GM15510 (cell line): ENCODE results near the gene ARL6.

Experiments
- POLR2A ChIP-seq: IDR thresholded peaks from 3 replicates; pipeline ENCODE4 v1.6.1; 2011; ENCODE audit warnings: borderline replicate concordance; ENCODE audit not compliant: insufficient read length; ENCODE audit errors: extremely low read depth

The ARL6 gene

GRCh38 chr3:97810779-97811390 is 46.3 kb downstream of the ARL6 start:
- TF ChIP-seq POLR2A = no peak

GRCh38 chr3:97815149-97815917 is 50.8 kb downstream of the ARL6 start:
- TF ChIP-seq POLR2A = no peak

DNA sequence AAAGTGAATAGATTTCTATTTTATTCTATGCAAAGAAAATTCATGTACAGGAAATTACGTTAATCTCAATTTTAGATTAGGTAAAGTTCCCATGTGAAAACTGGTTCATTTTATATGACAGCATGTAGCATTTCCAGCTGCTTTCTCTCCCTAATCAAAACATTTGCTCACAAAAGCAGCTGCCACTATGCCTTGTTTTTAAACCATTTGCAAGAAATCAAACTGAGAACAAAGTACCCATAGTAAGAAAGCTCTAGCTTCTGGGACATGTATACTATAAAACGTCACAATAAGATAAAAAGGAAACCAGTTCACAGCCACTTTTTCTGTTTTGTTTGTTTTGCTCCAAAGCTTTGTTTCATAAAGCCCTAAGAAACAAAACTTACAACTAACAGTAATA is 52.3 kb downstream of the ARL6 start:
- no peak for TF ChIP-seq POLR2A

DNA sequence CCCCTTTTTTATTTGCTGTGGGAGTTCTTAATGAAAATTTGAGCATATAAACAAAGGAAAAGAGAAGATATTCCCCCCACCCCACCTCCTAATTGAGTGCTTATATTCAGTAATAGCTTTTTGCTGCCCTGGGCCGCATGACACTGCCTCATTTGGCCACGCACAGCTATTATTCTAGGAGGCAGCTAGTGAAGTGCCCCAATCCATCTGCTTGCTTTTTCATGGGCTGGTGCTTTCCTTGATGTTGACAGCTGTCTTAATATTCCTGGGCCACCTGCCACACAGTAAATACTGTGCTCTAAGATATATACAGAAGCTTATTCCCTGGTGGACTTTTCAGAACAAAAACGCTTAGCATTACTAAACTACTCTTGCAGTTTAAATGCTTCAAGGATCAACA is 53.4 kb downstream of the ARL6 start:
- TF ChIP-seq POLR2A = no peak

DNA sequence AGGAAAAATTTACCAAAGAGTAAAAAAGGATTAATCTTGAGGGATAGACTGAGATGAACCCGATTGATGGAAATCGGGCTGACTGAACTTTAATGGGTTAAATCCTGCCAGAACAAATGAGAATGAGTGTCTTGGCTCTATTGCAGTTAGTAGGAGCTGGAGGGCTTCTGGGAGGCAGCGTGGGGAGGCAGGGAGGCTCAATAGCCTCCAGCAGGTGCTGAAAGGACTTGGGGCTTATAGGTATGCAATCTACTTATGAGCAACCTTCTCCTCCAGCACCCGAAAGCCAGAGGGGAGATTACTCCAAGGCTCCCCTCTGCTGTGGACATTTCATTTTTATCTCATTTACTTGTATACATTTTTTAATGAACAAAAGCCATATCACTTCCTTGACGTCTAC is 56.2 kb downstream of the ARL6 start:
- no peak for TF ChIP-seq POLR2A

DNA sequence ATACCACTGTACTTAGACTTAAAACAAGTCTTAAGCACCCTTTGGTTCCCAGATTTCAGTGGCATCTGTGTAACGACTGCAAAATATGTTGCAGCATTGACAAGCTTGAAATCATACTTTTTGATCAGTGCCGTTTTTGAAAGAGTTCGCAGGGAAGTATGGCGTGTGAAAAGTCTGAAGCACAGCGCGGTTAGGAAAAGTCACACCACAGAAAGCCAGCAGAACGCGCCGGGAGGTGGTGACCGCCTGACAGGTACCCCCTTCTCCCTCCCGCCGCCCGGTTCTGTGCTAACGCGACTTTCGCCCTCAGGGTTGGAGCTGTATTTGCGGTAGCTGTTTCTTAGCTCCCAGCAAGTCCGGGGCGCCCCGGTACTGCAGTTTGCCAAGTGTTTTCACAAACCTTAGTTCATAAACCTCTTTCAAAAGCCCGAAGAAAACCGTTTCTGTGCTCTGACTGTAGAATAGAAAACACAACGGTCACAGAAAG is 56.8 kb downstream of the ARL6 start:
- TF ChIP-seq POLR2A = no peak

- TF ChIP-seq POLR2A = peak; percentile 60
Measured at GRCh38 chr3:97821774-97822358, 57.3 kb downstream of the ARL6 start, which contains the start of gene CRYBG3. Gene CRYBG3 (plus strand): TSS chr3:97822011. CDS start chr3:97822207, 196 bp downstream.

- TF ChIP-seq POLR2A = no peak
Measured at GRCh38 chr3:97822359-97822775, 57.8 kb downstream of the ARL6 start.

GRCh38 chr3:97823046-97824004 is 58.8 kb downstream of the ARL6 start:
- no peak for TF ChIP-seq POLR2A

DNA sequence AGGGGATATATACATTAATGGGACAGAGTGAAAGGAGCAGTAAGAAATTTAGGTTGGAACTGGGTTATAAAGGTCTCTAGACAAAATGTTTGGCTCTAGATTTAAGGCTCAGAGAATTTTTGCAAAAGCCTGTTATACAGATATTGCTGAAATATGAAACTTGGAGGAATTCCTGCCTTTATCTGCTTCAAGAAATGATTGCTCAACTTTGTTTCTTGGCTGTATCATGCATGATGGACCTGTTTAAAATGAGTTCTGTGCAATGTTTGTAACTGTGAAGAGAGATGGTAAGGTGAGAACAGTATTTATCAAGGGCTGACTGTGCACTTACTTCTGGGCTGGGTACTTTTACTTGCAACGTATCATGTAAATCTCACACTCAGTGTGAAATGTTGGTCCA is 60.5 kb downstream of the ARL6 start:
- TF ChIP-seq POLR2A = no peak

DNA sequence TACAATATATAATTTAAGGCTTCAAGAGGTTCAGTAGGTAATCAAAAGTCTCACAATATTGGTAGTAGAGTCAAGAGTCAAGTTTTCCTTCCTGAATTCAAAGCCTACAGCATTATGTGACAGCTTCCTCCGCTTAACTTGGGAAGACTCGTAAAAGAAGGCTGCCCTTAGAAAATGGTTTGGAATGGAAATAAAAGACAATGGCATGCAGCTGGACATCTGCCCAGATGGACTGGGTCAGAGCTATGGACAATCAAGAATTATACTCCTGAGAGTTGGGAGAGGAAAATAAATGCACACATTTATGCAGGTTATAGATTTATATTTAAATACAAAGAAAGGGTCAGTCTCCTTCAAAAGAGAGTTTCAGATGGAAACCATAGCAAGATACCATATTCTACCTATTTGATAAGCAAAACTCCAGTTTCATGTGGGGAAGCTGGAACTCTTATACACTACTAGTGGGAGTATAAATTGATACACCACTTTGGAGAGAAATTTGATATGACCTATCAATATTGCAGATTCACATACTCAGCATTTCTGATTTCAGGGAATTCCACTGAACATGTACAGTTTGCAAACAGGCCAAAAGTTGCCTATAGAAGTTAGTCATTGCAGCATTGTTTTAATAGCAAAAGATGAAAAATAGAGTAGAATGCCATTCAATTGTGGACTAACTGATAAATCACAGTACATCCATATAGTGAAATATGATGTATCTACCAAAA is 63.3 kb downstream of the ARL6 start:
- TF ChIP-seq POLR2A = no peak

DNA sequence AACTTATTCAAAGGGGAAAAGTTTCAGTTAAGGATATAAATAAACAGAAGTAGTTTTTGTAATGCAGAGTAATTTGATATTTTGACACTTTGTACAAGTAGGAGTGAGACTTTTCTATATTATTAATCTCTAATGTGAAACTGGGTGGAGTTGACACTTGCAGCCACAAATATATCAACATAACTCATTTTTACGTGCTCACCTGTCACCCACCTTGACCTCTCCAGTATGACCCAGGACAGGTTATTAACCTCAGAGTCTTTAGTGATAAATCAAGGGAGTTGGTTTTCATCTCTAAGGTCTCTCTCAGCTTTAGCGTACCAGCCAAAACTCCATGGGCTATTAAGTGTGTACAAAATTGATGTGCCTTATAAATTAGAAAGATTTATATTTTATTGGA is 64.6 kb downstream of the ARL6 start:
- TF ChIP-seq POLR2A = no peak

DNA sequence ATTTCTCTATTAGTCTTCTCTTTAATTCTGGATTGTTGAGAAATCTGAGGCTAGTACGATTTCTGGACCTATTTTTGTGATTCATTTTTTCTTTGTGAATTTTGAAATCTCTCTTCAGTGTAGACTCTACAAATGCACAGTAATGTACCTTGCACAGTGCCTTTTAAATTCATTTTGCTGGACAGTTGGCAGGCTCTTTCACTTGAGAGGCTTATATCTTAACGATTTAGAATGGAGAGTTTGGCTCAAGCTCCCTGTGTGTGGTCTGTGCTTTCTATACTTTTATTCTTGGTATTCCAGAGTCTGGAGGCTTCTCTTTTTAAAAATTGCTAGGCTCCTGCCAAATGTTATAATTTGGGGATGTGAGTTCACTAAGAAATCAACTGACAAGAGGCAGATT is 66.1 kb downstream of the ARL6 start:
- TF ChIP-seq POLR2A = no peak

GRCh38 chr3:97831140-97831539 is 66.6 kb downstream of the ARL6 start:
- no peak for TF ChIP-seq POLR2A

DNA sequence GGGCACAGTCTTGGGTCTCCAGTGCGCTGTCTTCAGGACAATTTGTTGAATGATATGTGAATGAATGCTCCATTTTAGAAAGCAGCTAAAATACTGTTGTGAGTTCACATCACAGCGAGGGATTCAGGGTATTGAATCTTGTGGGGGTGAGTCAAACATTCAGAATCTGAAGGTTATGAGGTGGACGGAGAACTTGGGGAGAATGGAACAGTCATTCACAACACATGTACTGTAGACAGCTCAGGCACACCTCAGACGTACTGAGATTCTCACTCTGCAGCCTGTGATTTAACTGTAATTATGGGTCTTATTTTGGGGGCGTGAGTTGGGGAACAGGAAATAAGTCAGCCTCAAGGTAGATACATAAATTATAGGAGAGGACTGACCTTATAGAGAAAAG is 71.2 kb downstream of the ARL6 start:
- TF ChIP-seq POLR2A = no peak

DNA sequence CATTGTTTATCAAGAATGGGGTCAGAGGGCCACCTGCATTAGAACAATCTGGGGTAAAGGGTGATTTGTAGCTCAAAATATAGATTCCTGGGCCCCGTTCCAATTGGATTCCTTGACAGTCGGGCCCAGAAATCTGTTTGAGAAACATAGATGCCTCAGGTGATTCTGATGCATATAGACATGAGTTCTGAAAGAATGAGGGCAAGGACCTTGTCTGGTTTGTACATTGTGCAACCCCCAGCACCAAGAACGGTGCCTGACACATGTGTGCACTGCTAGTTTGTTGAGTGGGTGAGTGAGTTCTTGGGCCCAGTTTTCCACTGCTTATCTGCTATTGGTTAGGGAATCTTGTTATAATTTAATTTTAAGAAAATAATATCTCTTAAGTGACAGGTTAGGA is 73.8 kb downstream of the ARL6 start:
- no peak for TF ChIP-seq POLR2A
